C4-2B (cell line): Measurements from ENCODE around the gene ORC2.

Experiments
- CTCF ChIP-seq: fragments of 450-650 bp; conservative IDR thresholded peaks from 2 replicates; pipeline ENCODE4 v1.5.1; 2017; ENCODE audit warnings: mild to moderate bottlenecking
- ZFX ChIP-seq: fragments of 450-650 bp; IDR thresholded peaks from 2 replicates; pipeline ENCODE4 v1.6.1; 2017

DNA sequence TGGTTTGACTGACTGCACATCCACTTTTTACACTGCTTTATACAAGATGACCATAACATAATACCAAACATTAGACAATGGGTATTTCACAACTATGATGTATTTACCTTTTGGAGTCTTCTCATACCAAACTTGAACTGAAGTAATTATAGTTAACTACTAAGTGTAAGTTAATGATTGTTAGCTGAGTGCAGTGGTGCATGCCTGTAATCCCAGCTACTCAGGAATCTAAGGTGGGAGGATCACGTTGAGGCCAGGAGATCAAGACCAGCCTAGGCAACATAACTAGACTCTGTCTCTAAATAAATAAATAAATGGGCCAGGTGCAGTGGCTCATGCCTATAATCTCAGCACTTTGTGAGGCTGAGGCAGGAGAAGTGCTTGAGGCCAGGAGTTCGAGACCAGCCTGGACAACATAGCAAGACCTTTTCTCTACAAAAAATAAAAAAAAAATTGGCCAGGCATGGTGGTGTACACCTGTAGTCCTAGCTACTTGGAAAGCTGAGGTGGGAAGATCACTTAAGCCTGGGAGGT, 44.9 kb upstream of the ORC2 start:
- TF ChIP-seq CTCF (no peak), ZFX (no peak)
